GM18519 (cell line): Measurements from ENCODE around the gene INTS2.
"Not testable (repeated sequence)": the region's sequence is repeated elsewhere in the genome, so short reads cannot be mapped to it uniquely, and the experiment has no call there.

Experiments
- ATAC-seq: cut with Tn5 transposase; IDR thresholded peaks from one replicate; pipeline ENCODE4 v1.9.1; 2021; ENCODE audit warnings: mild to moderate bottlenecking, moderate library complexity; ENCODE audit not compliant: unreplicated experiment, low FRiP score

INTS2 gene

GRCh38 chr17:61849674-61850073 is 78.1 kb downstream of the INTS2 start:
- ATAC-seq, result no peak

GRCh38 chr17:61848896-61849295 is 78.9 kb downstream of the INTS2 start:
- ATAC-seq, result no peak

GRCh38 chr17:61848247-61848646 is 79.5 kb downstream of the INTS2 start:
- ATAC-seq, result no peak

- ATAC-seq, result no peak
Observed at GRCh38 chr17:61847659-61848058, 80.1 kb downstream of the INTS2 start.

GRCh38 chr17:61846761-61847375 is 80.9 kb downstream of the INTS2 start:
- no peak for ATAC-seq

- ATAC-seq, result no peak
Observed at GRCh38 chr17:61846088-61846487, 81.7 kb downstream of the INTS2 start.

- no peak for ATAC-seq
Observed at GRCh38 chr17:61843435-61843834, 84.3 kb downstream of the INTS2 start.

- no peak for ATAC-seq
Observed at GRCh38 chr17:61842899-61843298, 84.9 kb downstream of the INTS2 start.

- no peak for ATAC-seq
Observed at GRCh38 chr17:61839300-61839786, 88.4 kb downstream of the INTS2 start.

GRCh38 chr17:61837175-61838051 is 90.4 kb downstream of the INTS2 start:
- ATAC-seq, result no peak

GRCh38 chr17:61836266-61837174 is 91.3 kb downstream of the INTS2 start:
- ATAC-seq, result no peak

- ATAC-seq, result no peak
Observed at GRCh38 chr17:61835606-61836005, 92.2 kb downstream of the INTS2 start.

- no peak for ATAC-seq
Observed at GRCh38 chr17:61834610-61835009, 93.2 kb downstream of the INTS2 start.

GRCh38 chr17:61833536-61834193 is 94.1 kb downstream of the INTS2 start:
- no peak for ATAC-seq

- no peak for ATAC-seq
Observed at GRCh38 chr17:61832463-61832862, 95.3 kb downstream of the INTS2 start.

GRCh38 chr17:61831099-61831498 is 96.7 kb downstream of the INTS2 start:
- no peak for ATAC-seq

GRCh38 chr17:61828694-61829093 is 99.1 kb downstream of the INTS2 start:
- no peak for ATAC-seq

- ATAC-seq, result no peak
Observed at GRCh38 chr17:61827649-61828395, 100.0 kb downstream of the INTS2 start.

GRCh38 chr17:61826866-61827265 is 100.9 kb downstream of the INTS2 start:
- ATAC-seq, result not testable (repeated sequence)

- not testable (repeated sequence) for ATAC-seq
Observed at GRCh38 chr17:61826198-61826597, 101.6 kb downstream of the INTS2 start.
